B cell (primary cell): Measurements from ENCODE around the gene NKX1-2. TPM values are rescaled to one million over a fixed set of nuclear protein-coding genes. Genes with fewer than 3 reads are reported as not detected.
"Not testable (repeated sequence)": the region's sequence is repeated elsewhere in the genome, so short reads cannot be mapped to it uniquely, and the experiment has no call there.

Experiments used
- ATAC-seq: fragments of 200-7000 bp; cut with Tn5 transposase; one replicate; pipeline ENCODE4 v1.10.0; 2021; ENCODE audit warnings: low read depth, mild to moderate bottlenecking, moderate number of reproducible peaks, moderate library complexity
- CTCF ChIA-PET: fragments of 350-600 bp; sonication (Branson Sonifier 250); formaldehyde crosslinking; loops from one replicate; lab custom pipeline; 2021; ENCODE audit warnings: antibody characterized with exemption, inconsistent platforms; lab: Charles Lee
- POLR2A ChIA-PET: fragments of 350-600 bp; sonication (Branson Sonifier 250); formaldehyde crosslinking; loops from one replicate; lab custom pipeline; 2021; ENCODE audit warnings: antibody characterized with exemption; lab: Charles Lee
- DNase-seq: peaks from one replicate; pipeline ENCODE4 v3.0.0; 2013
- H2AFZ ChIP-seq: 2 replicates; pipeline ENCODE4 v1.6.1; 2012; ENCODE audit warnings: mild to moderate bottlenecking, low read depth, low read length; ENCODE audit not compliant: insufficient read depth, poor library complexity, severe bottlenecking
- H3K27ac ChIP-seq, 2 donors: 1 replicate in 1 of 2; 2 replicates in 1 of 2; pipeline ENCODE4 v1.5.1; 2012 to 2013; ENCODE audit warnings: low read length in 2 of 2, mild to moderate bottlenecking in 2 of 2, moderate library complexity in 1 of 2
- H3K27me3 ChIP-seq, 4 experiments: fragments of 200-600 bp in 1 of 4; sonication (generic) in 1 of 4; replicated peaks in 1 of 4; 1 replicate in 2 of 4; 2 replicates in 2 of 4; pipeline versions ENCODE4 v1.6.1 to v1.7.0; 2013 to 2016; ENCODE audit warnings: low read length in 3 of 4, mild to moderate bottlenecking in 2 of 4, mixed read lengths in 1 of 4, moderate library complexity in 1 of 4; ENCODE audit not compliant: insufficient read depth in 4 of 4, control insufficient read depth in 3 of 4; ENCODE audit errors: control extremely low read depth in 1 of 4
- H3K36me3 ChIP-seq, 2 experiments: replicated peaks in 1 of 2; 1 replicate in 1 of 2; 2 replicates in 1 of 2; pipeline versions ENCODE4 v1.6.1 to v1.7.1; 2013; ENCODE audit warnings: low read length in 1 of 2; ENCODE audit not compliant: insufficient read depth in 2 of 2, control insufficient read depth in 1 of 2; ENCODE audit errors: control extremely low read depth in 1 of 2, extremely low read depth in 1 of 2
- H3K4me1 ChIP-seq, 2 donors: fragments of 200-600 bp in 1 of 2; sonication (generic) in 1 of 2; 1 replicate in 1 of 2; 2 replicates in 1 of 2; pipeline versions ENCODE4 v1.5.1 to v1.6.1; 2013 to 2017; ENCODE audit warnings: low read length in 2 of 2; ENCODE audit not compliant: control insufficient read depth in 2 of 2, insufficient read depth in 2 of 2
- H3K4me2 ChIP-seq: replicated peaks from 2 replicates; pipeline ENCODE3; 2012; ENCODE audit warnings: mild to moderate bottlenecking, low read depth, low read length; ENCODE audit not compliant: poor library complexity, severe bottlenecking
- H3K4me3 ChIP-seq, 5 experiments: fragments of 200-600 bp in 1 of 5; sonication (generic) in 1 of 5; 1 replicate in 3 of 5; 2 replicates in 2 of 5; pipeline versions ENCODE4 v1.5.1 to v1.7.0; 2011 to 2016; ENCODE audit warnings: low read length in 4 of 5, mild to moderate bottlenecking in 4 of 5, low read depth in 2 of 5, control low read depth in 1 of 5, moderate library complexity in 1 of 5; ENCODE audit not compliant: insufficient read depth in 1 of 5; ENCODE audit errors: control extremely low read depth in 1 of 5, extremely low read depth in 1 of 5
- H3K79me2 ChIP-seq: fragments of 200-600 bp; sonication (generic); one replicate; pipeline ENCODE4 v1.6.0; 2016; ENCODE audit warnings: low read length; ENCODE audit not compliant: control insufficient read depth, insufficient read depth
- H3K9ac ChIP-seq: fragments of 200-600 bp; sonication (generic); 2 replicates; pipeline ENCODE4 v1.6.1; 2017; ENCODE audit warnings: mild to moderate bottlenecking, low read length, moderate library complexity
- H3K9me3 ChIP-seq, 3 donors: one replicate each; pipeline versions ENCODE4 v1.6.1 to v1.7.1; 2013; ENCODE audit warnings: low read length in 2 of 3; ENCODE audit not compliant: control insufficient read depth in 2 of 3, insufficient read depth in 1 of 3; ENCODE audit errors: control extremely low read depth in 1 of 3
- H4K20me1 ChIP-seq: 2 replicates; pipeline ENCODE4 v1.6.0; 2012; ENCODE audit warnings: mild to moderate bottlenecking, low read length; ENCODE audit not compliant: insufficient read depth, control insufficient read depth, poor library complexity, severe bottlenecking
- H3K27ac Mint-ChIP-seq: one replicate; pipeline ENCODE4 v1.8.0; 2021; ENCODE audit warnings: mixed read lengths
- H3K27me3 Mint-ChIP-seq: one replicate; pipeline ENCODE4 v1.8.0; 2021; ENCODE audit warnings: mixed read lengths
- H3K4me1 Mint-ChIP-seq: one replicate; pipeline ENCODE4 v1.8.0; 2021; ENCODE audit warnings: mixed read lengths
- H3K4me3 Mint-ChIP-seq: one replicate; pipeline ENCODE4 v1.8.0; 2021; ENCODE audit warnings: mixed read lengths
- H3K9me3 Mint-ChIP-seq: one replicate; pipeline ENCODE4 v1.8.0; 2022; ENCODE audit warnings: mixed read lengths; ENCODE audit not compliant: insufficient read depth
- EZH2 ChIP-seq: IDR thresholded peaks from 2 replicates; pipeline ENCODE4 v1.6.1; 2012; ENCODE audit warnings: borderline replicate concordance, low read depth, mild to moderate bottlenecking, moderate library complexity, low read length; ENCODE audit not compliant: insufficient read depth, poor library complexity, severe bottlenecking
- WGBS: methylation state at CpG from one replicate; pipeline ENCODE4 v1.1.5; 2013; ENCODE audit warnings: missing lambda C conversion rate; ENCODE audit not compliant: insufficient coverage; 5-methylcytosine and 5-hydroxymethylcytosine counted together
- intact Hi-C: fragments of 100-400 bp; cut with micrococcal nuclease; formaldehyde crosslinking; loops from one replicate; pipeline ENCODE4 v1.10.0; 2022
- polyA plus RNA-seq: library from polyadenylated mRNA; depleted of rRNA; stranded (reverse); fragments of >200 nt; gene quantifications from 2 replicates; pipeline ENCODE4 v1.2.3, GENCODE V29; 2012
- total RNA-seq, 2 donors: library from RNA; stranded (reverse); fragments of 120-200 nt in 1 of 2; gene quantifications; 1 replicate in 1 of 2; 2 replicates in 1 of 2; pipeline versions ENCODE4 v1.2.3 to v1.2.4, GENCODE V29; 2013 to 2022
- TF ChIP-seq, protein P1 (sequence below): fragments of 200-600 bp; IDR thresholded peaks from one replicate; pipeline ENCODE4 v1.8.0; 2022; ENCODE audit warnings: antibody characterized with exemption, mild to moderate bottlenecking

Gene NKX1-2
- total and polyA plus RNA-seq, 2 donors (not counting 1 experiment from before 2014, with no cell fraction given): not detected

DNA sequence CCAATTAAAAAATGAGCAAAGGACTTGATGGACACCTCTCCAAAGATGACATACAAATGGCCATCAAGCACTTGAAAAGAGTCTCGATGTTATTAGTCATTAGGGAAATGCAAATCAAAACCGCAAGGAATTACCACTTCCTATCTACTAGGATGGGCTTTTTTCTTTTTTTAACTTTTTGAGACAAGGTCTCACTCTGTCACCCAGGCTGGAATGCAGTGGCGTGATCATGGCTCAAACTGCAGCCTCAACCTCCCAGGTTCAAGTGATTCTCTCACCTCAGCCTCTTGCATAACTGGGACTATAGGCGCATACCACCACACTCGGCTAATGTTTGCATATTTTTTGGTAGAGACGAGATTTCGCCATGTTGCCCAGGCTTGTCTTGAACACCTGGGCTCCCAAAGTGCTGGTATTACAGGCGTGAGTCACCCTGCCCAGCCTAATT lies 13.6 kb downstream of the NKX1-2 start:
- Mint-ChIP-seq H3K4me1 (peaks cover 6% of the 10 kb centered on the region), H3K27ac (peak overlapping the region; percentile 37), H3K4me3 (peak overlapping the region; percentile 63), H3K9me3 (no peaks in the 10 kb centered on the region), H3K27me3 (peaks cover 21% of the 10 kb centered on the region)
- no peaks in the 10 kb centered on the region for H4K20me1 ChIP-seq
- no peak overlapping the region for H3K9ac ChIP-seq
- H3K9me3 ChIP-seq: no peaks in the 10 kb centered on the region
- H3K4me3 ChIP-seq: no peak overlapping the region
- WGBS: 79% methylated on average over 6 of the region's 8 CpGs
- CTCF ChIA-PET: no interaction called here
- H3K36me3 ChIP-seq: no peaks in the 10 kb centered on the region
- H3K27ac ChIP-seq: no peak overlapping the region
- no peak overlapping the region for H2AFZ ChIP-seq
- no peaks in the 10 kb centered on the region for H3K79me2 ChIP-seq
- H3K4me1 ChIP-seq: peaks cover 4 to 10% of the 10 kb centered on the region in 2 donors
- POLR2A ChIA-PET: interaction anchor here (0.6 kb wide), 1 partner anchor 866 kb away, joined by 4 read pairs; no protein-coding TSS in a partner anchor
- peaks cover 0 to 6% (median 0%) of the 10 kb centered on the region in 4 experiments for H3K27me3 ChIP-seq
- no peak for TF ChIP-seq EZH2
- TF ChIP-seq, protein P1, sequence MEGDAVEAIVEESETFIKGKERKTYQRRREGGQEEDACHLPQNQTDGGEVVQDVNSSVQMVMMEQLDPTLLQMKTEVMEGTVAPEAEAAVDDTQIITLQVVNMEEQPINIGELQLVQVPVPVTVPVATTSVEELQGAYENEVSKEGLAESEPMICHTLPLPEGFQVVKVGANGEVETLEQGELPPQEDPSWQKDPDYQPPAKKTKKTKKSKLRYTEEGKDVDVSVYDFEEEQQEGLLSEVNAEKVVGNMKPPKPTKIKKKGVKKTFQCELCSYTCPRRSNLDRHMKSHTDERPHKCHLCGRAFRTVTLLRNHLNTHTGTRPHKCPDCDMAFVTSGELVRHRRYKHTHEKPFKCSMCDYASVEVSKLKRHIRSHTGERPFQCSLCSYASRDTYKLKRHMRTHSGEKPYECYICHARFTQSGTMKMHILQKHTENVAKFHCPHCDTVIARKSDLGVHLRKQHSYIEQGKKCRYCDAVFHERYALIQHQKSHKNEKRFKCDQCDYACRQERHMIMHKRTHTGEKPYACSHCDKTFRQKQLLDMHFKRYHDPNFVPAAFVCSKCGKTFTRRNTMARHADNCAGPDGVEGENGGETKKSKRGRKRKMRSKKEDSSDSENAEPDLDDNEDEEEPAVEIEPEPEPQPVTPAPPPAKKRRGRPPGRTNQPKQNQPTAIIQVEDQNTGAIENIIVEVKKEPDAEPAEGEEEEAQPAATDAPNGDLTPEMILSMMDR: no peak
- peak; percentile 24 for ATAC-seq
- H3K4me2 ChIP-seq: peak overlapping the region; percentile 38
- intact Hi-C loops: no loop called here
- no peak for DNase-seq

DNA sequence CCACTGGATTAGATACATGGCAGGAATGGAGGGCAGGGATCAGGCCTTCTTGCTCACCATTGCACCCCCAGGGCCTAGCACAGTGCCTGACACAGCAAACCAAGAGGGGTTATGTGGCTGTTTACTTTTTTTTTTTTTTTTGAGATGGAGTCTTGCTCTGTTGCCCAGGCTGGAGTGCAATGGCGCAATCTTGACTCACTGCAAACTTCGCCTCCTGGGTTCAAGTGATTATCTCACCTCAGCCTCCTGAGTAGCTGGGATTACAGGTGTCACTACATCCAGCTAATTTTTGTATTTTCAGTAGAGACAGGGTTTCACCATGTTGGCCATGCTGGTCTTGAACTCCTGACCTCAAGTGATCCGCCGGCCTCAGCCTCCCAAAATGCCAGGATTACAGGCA lies 14.2 kb downstream of the NKX1-2 start:
- H3K27ac Mint-ChIP-seq, intact Hi-C loops, H3K4me1 ChIP-seq, H3K9me3 Mint-ChIP-seq, H3K36me3 ChIP-seq, H3K79me2 ChIP-seq, H3K4me2 ChIP-seq, H3K4me1 Mint-ChIP-seq, H3K4me3 Mint-ChIP-seq, CTCF ChIA-PET, H3K9me3 ChIP-seq, H3K9ac ChIP-seq, H4K20me1 ChIP-seq, H3K27me3 ChIP-seq, H3K4me3 ChIP-seq, ATAC-seq, H2AFZ ChIP-seq, DNase-seq, H3K27ac ChIP-seq: not testable (repeated sequence)
- peaks cover 20% of the 10 kb centered on the region for H3K27me3 Mint-ChIP-seq
- WGBS: 100% methylated on average over 2 of the region's 4 CpGs
- POLR2A ChIA-PET: interaction anchor here (0.6 kb wide), 1 partner anchor 865 kb away, joined by 4 read pairs; no protein-coding TSS in a partner anchor
